GM12878 (cell line): ENCODE results near the gene PRAC2. TPM values are rescaled to one million over a fixed set of nuclear protein-coding genes. Genes with fewer than 3 reads are reported as not detected.

Experiments
- ATAC-seq: fragments of 200-7000 bp; cut with Tn5 transposase; 3 replicates; pipeline ENCODE4 v1.9.1; 2020; ENCODE audit warnings: mild to moderate bottlenecking, moderate library complexity
- BruUV-seq: library from RNA; stranded (reverse); fragments of 400-500 nt; replicated peaks from 2 replicates; lab custom pipeline; 2021; lab: Mats Ljungman, UMichigan
- CTCF ChIA-PET: fragments of 300-600 bp; sonication (Branson Sonifier 250); formaldehyde crosslinking; extraction: SDS; loops from one replicate; lab custom pipeline; 2021; ENCODE audit warnings: inconsistent platforms; lab: Yijun Ruan, JAX
- POLR2A ChIA-PET: fragments of 350-600 bp; formaldehyde crosslinking; extraction: SDS; loops from one replicate; lab custom pipeline; 2021; ENCODE audit warnings: inconsistent platforms; lab: Charles Lee
- RAD21 ChIA-PET: fragments of 300-600 bp; sonication (Branson Sonifier 250); formaldehyde crosslinking; loops from one replicate; lab custom pipeline; 2023; ENCODE audit warnings: antibody characterized with exemption; ENCODE audit not compliant: unreplicated experiment; lab: Charles Lee
- SMC1A ChIA-PET: fragments of 300-600 bp; sonication (Branson Sonifier 250); formaldehyde crosslinking; loops from one replicate; lab custom pipeline; 2023; ENCODE audit not compliant: unreplicated experiment, uncharacterized antibody; lab: Charles Lee
- DNase-seq: peaks from one replicate; pipeline ENCODE4 v3.0.0-alpha.2; 2011; ENCODE audit warnings: low read depth, low spot score
- FAIRE-seq: peaks from 3 replicates; lab custom pipeline; 2011; peaks lifted over from hg19 to GRCh38; lab: Jason Lieb, UNC
- H2AFZ ChIP-seq: 2 replicates; pipeline ENCODE4 v1.6.0; 2011; ENCODE audit warnings: low read depth, low read length, control low read depth; ENCODE audit not compliant: control insufficient read depth
- H3K27ac ChIP-seq: 2 replicates; pipeline ENCODE4 v1.5.1; 2011; ENCODE audit warnings: control low read depth; ENCODE audit not compliant: control insufficient read depth, insufficient read depth
- H3K27me3 ChIP-seq, 2 experiments: replicated peaks in 1 of 2; 2 replicates each; pipeline versions ENCODE4 v1.6.0 to v1.6.1; 2011; ENCODE audit warnings: low read length in 1 of 2; ENCODE audit not compliant: control insufficient read depth in 2 of 2, insufficient read depth in 2 of 2
- H3K36me3 ChIP-seq, 2 experiments: 2 replicates each; pipeline ENCODE4 v1.5.1; 2011; ENCODE audit warnings: low read length in 1 of 2; ENCODE audit not compliant: control insufficient read depth in 2 of 2, insufficient read depth in 2 of 2
- H3K4me1 ChIP-seq: 2 replicates; pipeline ENCODE4 v1.6.1; 2011; ENCODE audit warnings: mild to moderate bottlenecking, low read length, moderate library complexity, mixed read lengths; ENCODE audit not compliant: control insufficient read depth, insufficient read depth
- H3K4me2 ChIP-seq: 2 replicates; pipeline ENCODE4 v1.6.0; 2011; ENCODE audit warnings: control low read depth; ENCODE audit not compliant: control insufficient read depth, insufficient read depth
- H3K4me3 ChIP-seq: fragments of 200-600 bp; sonication (generic); 2 replicates; pipeline ENCODE4 v1.5.1; 2016
- H3K79me2 ChIP-seq: 2 replicates; pipeline ENCODE4 v1.6.0; 2011; ENCODE audit warnings: low read length; ENCODE audit not compliant: control insufficient read depth, insufficient read depth
- H3K9ac ChIP-seq: 2 replicates; pipeline ENCODE4 v1.8.0; 2011; ENCODE audit warnings: low read length, control low read depth, mixed read lengths; ENCODE audit not compliant: control insufficient read depth, insufficient read depth
- H3K9me3 ChIP-seq: replicated peaks from 3 replicates; pipeline ENCODE4 v1.5.1; 2011; ENCODE audit warnings: mild to moderate bottlenecking, low read length; ENCODE audit not compliant: control insufficient read depth, insufficient read depth
- H4K20me1 ChIP-seq: 2 replicates; pipeline ENCODE4 v1.6.0; 2011; ENCODE audit not compliant: control insufficient read depth, insufficient read depth
- BHLHE40 ChIP-seq, 2 experiments: fragments of 450-650 bp in 1 of 2; IDR thresholded peaks; 2 replicates each; pipeline ENCODE4 v1.6.1; 2011 to 2017; ENCODE audit warnings: low read depth in 2 of 2, borderline replicate concordance in 1 of 2, improper control_type of control experiment in 1 of 2, low read length in 1 of 2, mild to moderate bottlenecking in 1 of 2
- ESRRA ChIP-seq: IDR thresholded peaks from 2 replicates; pipeline ENCODE4 v1.6.1; 2012; ENCODE audit warnings: mild to moderate bottlenecking, low read length, improper control_type of control experiment
- NBN ChIP-seq: fragments of 450-650 bp; IDR thresholded peaks from 2 replicates; pipeline ENCODE4 v1.6.1; 2016
- NFYA ChIP-seq: IDR thresholded peaks from 2 replicates; pipeline ENCODE4 v1.6.1; 2011; ENCODE audit warnings: low read depth, mild to moderate bottlenecking, low read length, improper control_type of control experiment, borderline replicate concordance
- NFYB ChIP-seq: IDR thresholded peaks from 2 replicates; pipeline ENCODE4 v1.6.1; 2011; ENCODE audit warnings: low read depth, mild to moderate bottlenecking, low read length, improper control_type of control experiment, moderate library complexity; ENCODE audit not compliant: insufficient read depth
- NRF1 ChIP-seq: conservative IDR thresholded peaks from 2 replicates; pipeline ENCODE4 v1.6.1; 2011; ENCODE audit warnings: mild to moderate bottlenecking, low read depth, low read length, improper control_type of control experiment
- RAD51 ChIP-seq: fragments of 450-650 bp; IDR thresholded peaks from 2 replicates; pipeline ENCODE4 v1.6.1; 2016; ENCODE audit warnings: moderate library complexity, mild to moderate bottlenecking, inconsistent platforms
- RB1 ChIP-seq: fragments of 450-650 bp; formaldehyde crosslinking; IDR thresholded peaks from 2 replicates; pipeline ENCODE4 v1.6.1; 2017; ENCODE audit warnings: mild to moderate bottlenecking, borderline replicate concordance
- SUPT20H ChIP-seq: IDR thresholded peaks from 2 replicates; pipeline ENCODE4 v1.6.1; 2011; ENCODE audit warnings: low read depth, mild to moderate bottlenecking, low read length, moderate library complexity, borderline replicate concordance; ENCODE audit not compliant: control insufficient read depth
- TCF12 ChIP-seq: IDR thresholded peaks from 2 replicates; pipeline ENCODE4 v1.6.1; 2011; ENCODE audit warnings: low read depth, mild to moderate bottlenecking, low read length
- ZNF384 ChIP-seq: IDR thresholded peaks from 2 replicates; pipeline ENCODE4 v1.6.1; 2012; ENCODE audit warnings: low read depth, mild to moderate bottlenecking, low read length, improper control_type of control experiment, borderline replicate concordance
- WGBS: methylation state at CpG from one replicate; pipeline ENCODE4 v1.1.6; 2016; ENCODE audit warnings: low lambda C conversion rate; ENCODE audit not compliant: insufficient replicate concordance, insufficient coverage; ENCODE audit errors: missing lambda C conversion rate; 5-methylcytosine and 5-hydroxymethylcytosine counted together
- in situ Hi-C: fragments of 300-500 bp; cut with MboI; formaldehyde crosslinking; loops from 9 replicates; pipeline ENCODE4 v1.14.3; 2018; ENCODE audit warnings: mixed read lengths
- intact Hi-C: fragments of 100-400 bp; cut with micrococcal nuclease; formaldehyde crosslinking; loops from one replicate; pipeline ENCODE4 v1.14.2; 2022; ENCODE audit not compliant: unreplicated experiment
- polyA plus RNA-seq, 11 experiments: library from polyadenylated mRNA; depleted of rRNA in 4 of 11; unstranded in 6 of 11; stranded (reverse) in 5 of 11; fragments of >200 nt; fragmentation: Nextera tagmentation in 4 of 11; fragmentation: Illumina TruSeq in 1 of 11; extraction: Ambion mirVana in 4 of 11; extraction: Trizol in 1 of 11; gene quantifications; 1 replicate in 1 of 11; 2 replicates in 10 of 11; pipeline versions ENCODE4 v1.2.1 to v1.2.3, GENCODE V29; 2011 to 2016; ENCODE audit warnings: inconsistent platforms in 2 of 11, missing spikeins in 2 of 11, low read depth in 1 of 11
- total RNA-seq, 4 experiments: library from RNA; depleted of rRNA in 3 of 4; stranded (reverse); fragments of >200 nt in 3 of 4; fragmentation: Illumina TruSeq in 1 of 4; extraction: Trizol in 1 of 4; gene quantifications; 2 replicates each; pipeline versions ENCODE4 v1.2.1 to v1.2.3, GENCODE V29; 2013 to 2021
- TF ChIP-seq, protein P1 (sequence below): fragments of 450-650 bp; IDR thresholded peaks from 2 replicates; pipeline ENCODE4 v1.6.1; 2017; ENCODE audit warnings: mild to moderate bottlenecking, moderate library complexity
- TF ChIP-seq, protein P2 (sequence below): fragments of 450-650 bp; IDR thresholded peaks from 2 replicates; pipeline ENCODE4 v1.6.1; 2016; ENCODE audit warnings: mild to moderate bottlenecking

The PRAC2 gene
- total and polyA plus RNA-seq, 10 of the 15 experiments (the other 5 are each of a cell fraction or from before 2014, with no cell fraction given): 0.31 TPM; not detected in 9

DNA sequence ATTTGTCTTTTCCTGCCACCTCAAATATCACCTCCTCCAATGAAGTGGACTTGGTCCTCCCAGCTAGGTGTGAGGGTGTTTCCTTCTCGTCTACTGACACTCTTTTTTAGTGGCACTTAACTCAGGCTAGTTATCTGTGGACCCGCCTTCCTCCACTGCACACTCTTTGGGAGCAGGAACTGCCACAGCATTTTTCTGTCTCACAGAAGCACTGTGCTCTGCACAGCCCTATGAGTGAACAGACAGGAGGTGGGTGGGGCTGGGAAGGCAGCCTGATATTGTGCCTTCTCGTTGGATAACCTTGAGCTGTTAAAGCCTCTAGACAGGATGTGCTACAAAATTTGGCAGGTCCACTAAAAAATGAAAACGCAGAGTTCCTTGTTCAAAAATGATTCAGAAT, 37.4 kb downstream of the PRAC2 start:
- ChIA-PET CTCF (interaction anchor here (1.6 kb wide), 1 partner anchor 36 kb away, joined by 4 read pairs; no protein-coding TSS in a partner anchor), SMC1A (no interaction called here), POLR2A (no interaction called here), RAD21 (no interaction called here)
- BruUV-seq: no TSS peak
- WGBS: 15% methylated on average over 4 of the region's 4 CpGs
- H3K79me2 ChIP-seq: no peaks in the 10 kb centered on the region
- in situ Hi-C loops: no loop called here
- no peak overlapping the region for H2AFZ ChIP-seq
- H3K9ac ChIP-seq: no peak overlapping the region
- FAIRE-seq: no peak
- intact Hi-C loops: no loop called here
- DNase-seq: no peak
- no peak overlapping the region for H3K4me2 ChIP-seq
- no peak overlapping the region for H3K4me3 ChIP-seq
- no peak for ATAC-seq
- no peak for TF ChIP-seq NRF1
- no peak for TF ChIP-seq SUPT20H
- TF ChIP-seq BHLHE40 (IDR thresholded peaks at IDR 0.05; ENCODE audit: borderline replicate concordance in 1 of 2, low read depth in 2 of 2, low read length in 1 of 2): no peak
- no peak for TF ChIP-seq TCF12
- TF ChIP-seq, protein P1, sequence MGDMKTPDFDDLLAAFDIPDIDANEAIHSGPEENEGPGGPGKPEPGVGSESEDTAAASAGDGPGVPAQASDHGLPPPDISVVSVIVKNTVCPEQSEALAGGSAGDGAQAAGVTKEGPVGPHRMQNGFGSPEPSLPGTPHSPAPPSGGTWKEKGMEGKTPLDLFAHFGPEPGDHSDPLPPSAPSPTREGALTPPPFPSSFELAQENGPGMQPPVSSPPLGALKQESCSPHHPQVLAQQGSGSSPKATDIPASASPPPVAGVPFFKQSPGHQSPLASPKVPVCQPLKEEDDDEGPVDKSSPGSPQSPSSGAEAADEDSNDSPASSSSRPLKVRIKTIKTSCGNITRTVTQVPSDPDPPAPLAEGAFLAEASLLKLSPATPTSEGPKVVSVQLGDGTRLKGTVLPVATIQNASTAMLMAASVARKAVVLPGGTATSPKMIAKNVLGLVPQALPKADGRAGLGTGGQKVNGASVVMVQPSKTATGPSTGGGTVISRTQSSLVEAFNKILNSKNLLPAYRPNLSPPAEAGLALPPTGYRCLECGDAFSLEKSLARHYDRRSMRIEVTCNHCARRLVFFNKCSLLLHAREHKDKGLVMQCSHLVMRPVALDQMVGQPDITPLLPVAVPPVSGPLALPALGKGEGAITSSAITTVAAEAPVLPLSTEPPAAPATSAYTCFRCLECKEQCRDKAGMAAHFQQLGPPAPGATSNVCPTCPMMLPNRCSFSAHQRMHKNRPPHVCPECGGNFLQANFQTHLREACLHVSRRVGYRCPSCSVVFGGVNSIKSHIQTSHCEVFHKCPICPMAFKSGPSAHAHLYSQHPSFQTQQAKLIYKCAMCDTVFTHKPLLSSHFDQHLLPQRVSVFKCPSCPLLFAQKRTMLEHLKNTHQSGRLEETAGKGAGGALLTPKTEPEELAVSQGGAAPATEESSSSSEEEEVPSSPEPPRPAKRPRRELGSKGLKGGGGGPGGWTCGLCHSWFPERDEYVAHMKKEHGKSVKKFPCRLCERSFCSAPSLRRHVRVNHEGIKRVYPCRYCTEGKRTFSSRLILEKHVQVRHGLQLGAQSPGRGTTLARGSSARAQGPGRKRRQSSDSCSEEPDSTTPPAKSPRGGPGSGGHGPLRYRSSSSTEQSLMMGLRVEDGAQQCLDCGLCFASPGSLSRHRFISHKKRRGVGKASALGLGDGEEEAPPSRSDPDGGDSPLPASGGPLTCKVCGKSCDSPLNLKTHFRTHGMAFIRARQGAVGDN: no peak
- TF ChIP-seq, protein P2, sequence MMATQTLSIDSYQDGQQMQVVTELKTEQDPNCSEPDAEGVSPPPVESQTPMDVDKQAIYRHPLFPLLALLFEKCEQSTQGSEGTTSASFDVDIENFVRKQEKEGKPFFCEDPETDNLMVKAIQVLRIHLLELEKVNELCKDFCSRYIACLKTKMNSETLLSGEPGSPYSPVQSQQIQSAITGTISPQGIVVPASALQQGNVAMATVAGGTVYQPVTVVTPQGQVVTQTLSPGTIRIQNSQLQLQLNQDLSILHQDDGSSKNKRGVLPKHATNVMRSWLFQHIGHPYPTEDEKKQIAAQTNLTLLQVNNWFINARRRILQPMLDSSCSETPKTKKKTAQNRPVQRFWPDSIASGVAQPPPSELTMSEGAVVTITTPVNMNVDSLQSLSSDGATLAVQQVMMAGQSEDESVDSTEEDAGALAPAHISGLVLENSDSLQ: no peak
- no peak for TF ChIP-seq NFYB
- no peak for TF ChIP-seq ESRRA
- no peak for TF ChIP-seq NBN
- TF ChIP-seq ZNF384: no peak
- TF ChIP-seq RAD51: no peak
- no peak for TF ChIP-seq NFYA
- no peak for TF ChIP-seq RB1
- peaks cover 0 to 3% of the 10 kb centered on the region in 2 experiments; a peak in 2 of 4 replicates for H3K27me3 ChIP-seq
- no peaks in the 10 kb centered on the region for H3K36me3 ChIP-seq
- H3K9me3 ChIP-seq: no peaks in the 10 kb centered on the region
- H4K20me1 ChIP-seq: no peaks in the 10 kb centered on the region
- H3K27ac ChIP-seq: no peak overlapping the region
- no peaks in the 10 kb centered on the region for H3K4me1 ChIP-seq
